ENCODE measurements around the gene MVB12B.

DNA sequence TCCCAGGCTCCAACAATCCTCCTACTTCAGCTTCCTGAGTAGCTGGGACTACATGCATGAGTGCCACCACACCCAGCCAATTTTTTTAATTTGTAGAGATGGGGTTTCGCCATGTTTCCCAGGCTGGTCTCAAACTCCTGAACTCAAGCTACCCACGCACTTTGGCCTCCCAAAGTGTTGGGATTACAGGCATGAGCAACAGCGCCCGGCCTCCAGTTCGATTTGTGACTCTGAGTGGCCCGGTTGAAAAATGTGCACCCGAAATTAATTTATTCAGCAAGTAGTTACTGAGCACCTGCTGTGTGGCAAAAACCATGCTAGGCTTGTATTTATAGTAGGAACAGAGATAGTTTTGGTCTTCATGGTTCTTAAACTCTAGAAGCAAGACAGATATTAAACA is 58.3 kb downstream of the MVB12B start:
- no peak for TF ChIP-seq TAF1 (IDR thresholded peaks at IDR 0.05; ENCODE audit: borderline replicate concordance, insufficient read depth, low read length)
- TF ChIP-seq SIN3A (IDR thresholded peaks at IDR 0.05; ENCODE audit: borderline replicate concordance, insufficient read depth, low read length) = no peak
- no peak for TF ChIP-seq POLR2AphosphoS5 (IDR thresholded peaks at IDR 0.05; ENCODE audit: low read depth, low read length)

All from PFSK-1 (cell line).